ENCODE measurements around the gene CCDC74B. TPM values are rescaled to one million over a fixed set of nuclear protein-coding genes. Genes with fewer than 3 reads are reported as not detected.
"Not testable (repeated sequence)": the region's sequence is repeated elsewhere in the genome, so short reads cannot be mapped to it uniquely, and the experiment has no call there.

The CCDC74B gene
- total RNA-seq, 1 donor from 2014 or later, result 1.7 TPM

DNA sequence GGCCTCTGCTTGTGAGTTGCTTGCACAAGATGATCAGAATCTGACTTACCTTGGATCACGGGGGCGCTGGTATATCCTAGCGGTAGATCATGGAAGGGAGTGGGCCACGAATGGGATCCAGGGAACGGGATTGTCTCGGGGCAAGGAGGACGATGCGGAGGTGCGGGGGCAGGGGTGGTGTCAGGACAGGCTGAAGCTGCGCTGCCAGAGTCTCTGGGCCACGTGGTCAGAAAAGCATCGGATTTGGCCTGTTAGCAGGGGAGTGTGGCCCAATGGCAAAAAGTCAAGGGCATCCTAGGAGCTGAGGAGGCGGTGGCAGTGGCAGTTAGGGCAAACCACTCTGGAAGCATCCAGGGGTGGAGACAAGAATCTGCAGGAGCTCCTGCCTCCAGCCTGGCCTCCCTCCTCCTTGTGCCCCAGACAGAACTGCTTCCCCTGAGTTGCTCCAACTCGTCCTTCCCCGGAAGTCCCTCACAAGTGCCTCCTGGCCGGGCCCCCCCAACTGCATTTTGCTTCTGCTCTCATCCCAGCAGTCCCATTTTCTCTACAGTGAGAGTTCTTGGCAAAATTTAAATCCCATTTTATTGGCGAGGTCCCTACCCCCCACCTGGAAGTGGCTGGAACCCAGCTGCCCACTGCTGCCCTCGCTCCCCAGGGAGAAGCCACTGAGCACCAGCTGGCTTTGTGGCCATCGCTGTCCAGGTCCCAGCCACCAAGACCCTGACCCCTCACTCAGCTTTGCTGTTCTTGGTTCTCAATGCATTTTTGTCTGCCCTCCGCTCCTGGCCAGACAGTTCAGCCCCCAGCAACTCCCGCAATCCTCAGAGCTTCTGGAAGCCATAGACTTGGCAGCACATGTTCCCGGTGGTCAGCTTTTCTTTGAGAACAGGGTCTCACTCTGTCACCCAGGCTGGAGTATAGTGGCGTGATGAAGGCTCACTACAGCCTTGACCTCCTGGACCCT lies 5.6 kb upstream of the CCDC74B start:
- DNase-seq (ENCODE audit: low spot score), result no peak

DNA sequence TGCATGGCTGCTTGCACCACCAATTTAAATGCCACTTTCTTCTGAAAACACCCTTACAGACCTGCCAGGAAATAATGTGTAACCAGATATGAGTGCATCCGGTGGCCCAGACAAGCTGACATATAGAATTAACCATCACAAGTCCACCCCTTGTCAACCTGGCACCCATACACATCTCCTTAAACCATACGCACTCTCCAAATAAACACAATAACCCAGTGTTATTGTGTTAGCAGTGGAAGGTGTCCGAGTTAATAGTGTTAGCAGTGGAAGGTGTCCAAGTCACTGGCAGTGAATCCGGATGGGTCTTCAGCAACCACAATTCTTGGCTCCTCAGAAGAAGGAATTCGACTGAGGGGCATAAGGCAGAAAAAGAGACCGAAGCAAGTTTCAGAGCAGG lies 3.6 kb upstream of the CCDC74B start:
- DNase-seq (ENCODE audit: low spot score), result not testable (repeated sequence)

DNA sequence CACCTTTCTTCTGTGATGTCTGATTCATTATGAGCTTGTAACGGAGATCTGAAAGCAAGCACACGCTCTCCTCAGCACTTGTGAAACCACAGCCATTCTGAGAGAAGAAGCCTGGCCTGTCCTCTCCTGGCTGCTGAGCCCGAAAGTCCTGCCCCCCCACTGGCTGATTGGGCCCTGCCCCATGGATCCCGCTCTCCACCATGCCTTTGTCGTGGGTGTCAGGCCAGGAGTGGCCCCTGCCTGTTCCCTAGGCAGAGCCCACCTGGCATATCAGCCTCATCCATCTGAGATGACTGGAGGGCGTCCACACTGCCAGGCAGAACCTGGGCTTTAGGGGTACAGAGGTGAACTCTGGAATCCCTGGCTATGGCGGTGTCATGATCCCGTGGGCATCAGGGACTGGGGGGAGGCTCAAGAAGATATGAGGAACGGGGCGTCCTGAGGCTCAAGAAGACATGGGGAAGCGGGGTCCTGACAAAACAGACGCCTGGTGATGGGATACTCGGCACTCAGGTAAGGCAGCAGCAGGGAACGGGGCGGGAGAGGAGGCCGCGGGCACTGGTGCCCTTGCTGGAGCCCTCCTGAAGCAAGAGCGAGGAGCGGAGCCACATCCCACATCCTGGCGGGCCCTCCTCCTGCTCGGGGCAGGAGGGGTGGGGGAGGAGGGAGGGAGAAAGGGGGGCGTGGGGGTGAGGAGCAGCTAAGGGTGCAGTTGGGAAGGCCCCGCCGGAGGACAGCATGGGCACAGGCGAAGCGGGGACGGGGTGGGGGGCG lies 1.5 kb downstream of the CCDC74B start:
- DNase-seq (ENCODE audit: low spot score), result not testable (repeated sequence)

DNA sequence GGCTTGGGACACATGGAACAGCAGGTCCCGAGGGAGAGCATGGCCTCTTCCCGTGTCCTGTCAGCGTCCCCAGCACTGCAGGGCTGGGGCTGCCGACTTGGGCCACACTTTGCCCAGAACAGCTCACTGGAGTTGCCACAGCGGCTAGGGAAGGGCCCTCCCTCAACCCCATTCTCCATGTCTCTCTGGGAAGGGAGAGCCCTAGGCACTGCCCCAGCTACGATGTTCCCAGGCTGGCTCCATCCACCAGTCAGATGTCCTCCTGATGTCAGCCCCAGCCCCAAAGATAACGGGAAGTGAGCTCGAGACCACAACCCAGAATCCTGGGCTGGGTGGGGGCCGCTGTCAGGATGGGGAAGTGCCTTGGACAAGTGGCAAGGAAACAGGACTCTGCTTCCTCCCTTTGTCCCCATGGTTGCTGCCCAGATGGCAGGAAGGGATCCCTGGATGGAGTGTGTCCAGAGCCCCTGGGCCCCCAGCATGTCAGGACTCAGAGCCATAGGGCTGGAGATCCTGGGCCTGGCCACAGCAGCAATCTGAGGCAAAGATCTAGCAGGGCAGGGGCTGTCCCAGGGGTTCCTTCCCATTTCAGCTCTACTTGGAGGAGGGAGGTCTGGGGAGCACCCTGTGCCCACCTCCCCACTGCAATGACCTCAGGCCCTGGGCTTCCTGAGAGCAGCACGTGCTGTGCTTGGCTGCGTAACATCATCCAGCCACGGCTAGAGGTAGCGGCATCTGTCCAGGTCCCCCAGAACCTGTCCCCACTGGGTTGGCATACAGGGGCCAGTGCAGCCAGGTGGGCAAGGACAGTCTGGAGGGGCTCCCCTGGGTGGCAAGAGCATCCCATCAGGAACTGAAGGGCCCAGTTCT lies 2.3 kb downstream of the CCDC74B start:
- not testable (repeated sequence) for DNase-seq (ENCODE audit: low spot score)

DNA sequence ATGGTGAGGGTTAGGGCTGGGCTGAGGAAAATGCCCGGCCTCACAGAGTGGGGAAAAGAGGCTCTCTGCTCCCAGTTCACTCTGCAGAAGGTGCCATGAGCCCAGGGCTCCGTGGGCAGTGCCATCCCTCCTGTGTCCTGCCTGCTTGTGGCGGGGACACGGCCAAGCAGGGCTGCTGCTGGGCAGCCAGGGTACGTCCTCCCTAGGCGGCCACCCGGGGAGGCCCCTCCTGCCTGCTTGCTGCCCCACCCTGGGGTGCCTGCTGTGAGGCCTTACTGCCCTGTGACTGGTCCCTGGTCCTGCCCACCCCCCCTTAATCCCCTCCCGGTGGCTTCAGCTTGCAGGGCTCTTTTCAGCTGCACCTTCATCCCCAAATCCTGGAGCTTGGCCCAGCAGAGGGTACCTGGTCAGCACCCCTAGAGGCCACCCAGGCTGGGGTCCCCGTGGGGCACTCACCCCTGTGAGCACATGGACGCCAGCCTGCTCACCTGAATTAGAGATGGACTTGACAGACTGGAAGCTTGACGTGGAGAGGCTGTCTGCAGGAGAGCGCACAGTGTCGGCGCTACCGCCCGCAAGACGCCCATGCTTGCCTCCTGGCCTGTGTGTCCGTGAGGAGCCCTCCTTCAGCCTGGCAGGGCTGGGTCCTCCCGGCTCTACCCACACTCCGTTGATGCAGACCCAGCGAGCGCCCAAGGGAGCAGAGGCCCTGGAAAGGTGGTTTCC lies 3.1 kb downstream of the CCDC74B start:
- not testable (repeated sequence) for DNase-seq (ENCODE audit: low spot score)

DNA sequence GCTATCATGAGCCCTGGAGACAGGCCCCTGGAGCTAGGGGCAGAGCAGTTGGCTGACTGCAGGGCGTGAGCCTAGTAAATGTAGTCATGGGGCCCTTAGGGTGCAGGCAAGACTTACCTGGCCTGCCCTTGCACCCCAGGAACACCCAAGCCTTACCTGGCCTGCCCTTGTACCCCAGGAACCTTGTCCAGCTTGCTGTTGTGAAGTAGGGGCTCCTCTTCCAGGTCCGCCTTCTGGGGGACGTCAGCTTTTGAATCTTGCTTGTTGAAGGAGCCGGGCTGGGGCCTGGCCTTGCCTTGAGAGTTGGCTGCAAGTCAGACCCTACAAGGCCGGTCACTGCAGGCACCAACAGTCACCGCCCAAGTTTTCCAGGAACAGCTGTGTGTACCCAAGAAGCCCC lies 3.9 kb downstream of the CCDC74B start:
- DNase-seq (ENCODE audit: low spot score), result not testable (repeated sequence)

DNA sequence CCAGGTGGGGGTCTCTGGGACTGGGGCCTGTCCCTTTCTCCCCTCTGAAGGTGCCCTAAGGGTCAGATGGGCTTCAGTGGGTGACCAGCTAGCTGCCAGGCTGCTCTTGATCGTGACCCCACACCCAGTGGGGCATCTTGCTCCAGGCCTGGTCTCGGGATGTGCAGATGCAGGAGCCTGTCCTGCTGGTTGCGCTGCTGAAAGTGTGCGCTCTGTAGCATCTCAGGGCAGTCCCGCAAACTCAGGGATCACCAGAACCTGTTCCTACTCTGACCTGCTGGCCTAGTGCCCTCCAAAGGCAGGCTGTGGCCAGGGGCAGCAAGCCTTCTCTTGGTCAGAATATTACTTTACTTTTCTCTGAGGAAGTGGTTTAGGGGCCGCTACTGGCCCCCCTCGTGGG lies 4.4 kb downstream of the CCDC74B start:
- not testable (repeated sequence) for DNase-seq (ENCODE audit: low spot score)

DNA sequence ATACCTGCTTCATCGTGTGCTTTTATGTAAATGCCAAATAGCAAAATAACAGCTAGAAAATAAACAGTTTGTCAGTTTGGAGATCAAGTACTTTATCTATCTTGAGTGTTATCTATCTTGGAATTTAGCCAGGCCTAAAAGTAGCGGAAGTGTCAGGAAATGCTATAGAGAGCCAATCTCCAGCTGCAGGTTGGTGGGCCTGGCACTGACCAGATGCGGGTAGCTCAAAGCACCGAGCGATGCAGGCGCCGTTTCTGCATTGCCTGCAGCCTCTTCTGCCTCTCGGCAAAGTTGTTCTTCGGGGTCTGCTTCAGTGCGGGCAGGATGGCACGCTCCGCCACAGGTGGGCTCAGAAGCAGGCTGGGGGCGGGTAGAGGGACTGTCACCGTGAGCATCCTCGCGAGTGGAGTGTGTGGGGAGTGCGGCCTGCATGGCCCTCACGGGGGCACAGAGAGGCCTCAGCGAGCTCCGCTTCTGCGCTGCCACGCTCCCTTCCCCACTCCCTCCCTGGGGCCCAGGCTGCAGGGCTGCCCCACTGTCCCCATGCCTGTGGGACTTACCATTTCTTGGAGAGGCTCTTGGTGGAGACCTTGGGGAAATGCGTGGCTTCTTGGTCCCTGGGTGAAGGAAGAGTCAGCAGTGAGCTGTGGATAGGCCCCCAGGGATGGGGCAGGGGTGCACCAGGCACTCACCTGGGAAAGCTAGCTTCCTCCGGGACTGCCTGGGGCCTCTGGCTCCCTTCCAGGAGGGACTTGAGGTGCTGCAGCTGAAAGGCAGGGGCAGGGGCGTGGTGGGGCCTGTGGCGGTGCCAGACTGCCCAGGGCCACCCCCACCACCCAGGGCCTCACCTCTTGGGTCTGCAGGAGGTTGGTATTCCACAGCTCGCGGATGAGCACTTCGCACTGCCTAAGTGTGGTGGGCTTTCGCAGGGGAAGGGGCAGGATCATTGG lies 5.3 kb downstream of the CCDC74B start:
- not testable (repeated sequence) for DNase-seq (ENCODE audit: low spot score)

DNA sequence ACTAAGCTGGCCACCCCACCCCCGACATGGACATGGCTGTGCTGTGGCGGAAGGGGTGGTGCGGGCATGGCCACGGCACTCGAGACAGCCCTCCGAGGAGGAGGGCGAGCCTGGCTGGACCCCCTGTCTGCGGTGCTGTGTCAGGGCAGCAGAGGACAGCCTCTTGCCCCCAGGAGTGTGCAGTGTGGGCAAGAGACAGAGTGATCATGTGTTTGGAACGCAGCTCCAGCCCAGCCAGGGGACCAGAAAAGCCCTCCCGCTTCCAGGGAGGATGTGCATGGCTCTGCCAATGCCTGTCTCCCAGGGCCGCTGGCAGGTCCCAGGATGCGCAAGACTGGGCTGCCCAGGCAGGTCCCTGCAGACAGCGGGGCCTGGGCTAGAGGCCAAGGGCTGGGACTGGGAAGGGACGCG lies 6.1 kb downstream of the CCDC74B start:
- DNase-seq (ENCODE audit: low spot score), result not testable (repeated sequence)

DNA sequence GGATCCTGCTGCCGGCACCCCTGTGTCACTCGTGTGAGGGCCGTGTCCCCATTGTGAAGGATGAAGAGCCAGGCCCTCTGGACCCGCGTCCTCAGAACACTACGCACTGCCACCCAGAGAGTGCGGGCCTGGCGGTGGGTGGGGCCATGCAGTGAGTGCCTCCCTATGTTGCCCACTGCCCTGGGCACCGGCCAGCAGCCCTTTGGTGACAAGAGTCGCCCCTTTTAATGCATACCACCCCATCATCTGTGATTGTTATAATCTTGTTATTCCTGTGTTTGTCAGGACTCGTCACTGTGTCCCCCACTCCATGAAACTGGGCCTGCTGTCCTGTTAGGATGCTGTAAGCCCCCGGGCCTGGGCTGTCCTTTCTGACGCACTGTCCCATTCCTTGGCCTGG lies 6.6 kb downstream of the CCDC74B start:
- not testable (repeated sequence) for DNase-seq (ENCODE audit: low spot score)

DNA sequence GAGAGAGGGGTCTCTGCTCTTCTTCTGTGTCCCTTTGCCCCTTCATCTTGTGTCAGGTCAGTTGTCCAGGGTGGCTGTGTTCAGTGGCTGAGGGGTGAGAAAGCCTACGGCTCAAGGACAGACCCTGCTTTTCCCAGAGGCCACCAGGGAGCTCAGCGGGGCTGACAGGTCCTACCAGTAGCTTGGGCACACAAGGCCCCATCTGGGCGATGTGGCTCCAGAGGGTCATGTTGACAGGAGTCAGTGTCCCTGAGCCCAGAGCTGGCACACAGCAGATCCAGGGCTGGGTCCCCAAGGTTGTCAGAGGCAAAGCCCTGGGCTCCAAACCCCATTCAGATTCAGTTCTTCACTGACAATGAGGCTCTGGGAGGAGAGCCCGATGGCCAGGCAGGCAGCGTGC lies 7.8 kb downstream of the CCDC74B start:
- DNase-seq (ENCODE audit: low spot score), result not testable (repeated sequence)

DNA sequence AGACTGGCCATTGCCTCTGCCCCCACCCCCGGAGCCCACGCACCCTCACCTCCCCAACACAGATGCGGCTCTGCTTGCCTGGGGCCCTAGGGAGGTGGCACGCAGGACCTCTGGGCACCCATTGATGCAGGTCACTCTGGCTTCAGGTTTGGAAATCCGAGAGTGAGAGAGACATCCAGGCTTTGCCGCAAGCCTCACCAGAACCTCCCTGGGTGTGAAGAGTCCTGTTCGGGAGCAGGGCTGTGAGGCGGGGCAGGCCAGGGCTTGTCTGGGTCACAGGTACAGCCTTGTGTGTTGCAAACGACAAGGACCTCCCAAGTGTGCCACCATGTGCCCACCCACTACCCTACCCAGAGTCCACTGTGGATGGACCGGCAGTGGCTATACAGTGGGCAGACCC lies 8.4 kb downstream of the CCDC74B start:
- not testable (repeated sequence) for DNase-seq (ENCODE audit: low spot score)

DNA sequence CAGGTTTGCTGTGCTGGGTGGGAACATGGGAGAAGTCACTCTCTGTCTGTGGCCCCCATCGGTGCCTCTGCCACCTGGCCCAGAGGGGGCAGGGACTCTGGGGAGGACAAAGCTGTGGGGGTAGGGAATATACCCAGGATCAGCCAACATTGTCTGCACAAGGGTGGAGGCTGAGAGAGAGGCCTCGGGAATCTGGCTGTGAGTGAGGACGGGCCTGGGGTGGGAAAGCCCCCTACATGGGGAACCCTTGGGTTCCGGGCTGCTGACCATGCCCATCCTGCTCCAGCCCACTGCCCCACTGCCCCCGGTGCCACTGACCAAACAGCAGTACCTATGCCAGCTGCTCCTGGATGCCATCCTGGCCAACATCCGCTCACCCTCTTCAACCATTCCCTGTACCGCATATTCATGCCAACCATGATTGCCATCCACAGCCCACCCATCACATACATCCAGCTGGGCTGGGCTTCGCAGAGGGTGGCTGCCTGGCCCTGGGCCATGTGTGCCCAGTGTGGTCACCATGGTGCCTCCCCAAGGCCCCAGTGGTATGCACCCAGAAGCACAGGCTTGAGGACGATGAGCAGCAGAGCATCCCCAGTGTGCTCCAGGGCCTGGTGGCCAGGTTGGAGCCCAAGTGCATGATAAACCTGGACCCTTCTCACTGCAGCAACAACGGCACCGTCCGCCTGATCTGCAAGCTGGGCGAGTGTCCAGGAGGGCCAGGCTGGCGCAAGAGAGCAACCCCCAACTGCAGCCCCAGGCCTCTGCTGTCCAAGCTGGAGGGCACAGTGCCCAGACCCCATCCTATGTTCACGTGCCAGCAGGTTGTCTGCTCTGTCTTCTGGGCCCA lies 9.0 kb downstream of the CCDC74B start:
- no peak for DNase-seq (ENCODE audit: low spot score)

DNA sequence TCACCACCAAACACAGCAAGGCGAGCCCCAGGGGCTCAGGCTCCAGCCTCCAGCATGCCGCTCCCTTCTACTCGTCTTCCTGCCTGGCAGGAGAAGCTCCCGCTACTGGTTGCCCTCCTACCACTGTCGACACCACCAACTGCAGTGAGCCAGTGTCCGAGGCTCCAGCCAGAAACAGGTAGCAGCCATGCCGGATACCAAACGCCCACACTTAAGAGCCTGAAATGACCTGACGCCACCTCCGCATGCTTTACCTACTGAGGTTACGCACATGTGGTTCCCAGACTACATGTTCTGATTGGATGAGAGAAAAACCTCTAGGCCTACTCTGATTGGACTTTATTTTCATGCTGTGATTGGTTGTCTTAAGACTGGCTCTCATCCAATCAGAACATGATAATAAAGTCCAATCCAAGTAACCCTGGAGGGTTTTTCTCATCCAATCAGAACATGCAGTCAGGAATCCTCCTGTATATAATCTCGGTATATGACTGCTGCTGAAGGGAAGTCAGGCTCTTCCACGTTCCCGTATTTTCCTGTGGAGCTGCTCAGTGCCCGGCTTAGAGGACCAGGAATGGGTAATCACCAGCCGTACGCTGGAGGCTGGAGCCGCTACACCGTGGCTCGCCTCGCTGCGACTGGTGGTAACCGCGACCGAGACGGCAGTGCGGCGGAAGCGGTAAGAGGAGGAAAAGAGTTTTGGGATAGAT lies 15.6 kb downstream of the CCDC74B start, which contains the start of gene POTEF:
Gene POTEF (minus strand): TSS at position 103 of the 710 bp plus-strand sequence. CDS start 8,707 bp downstream, outside the sequence.
- not testable (repeated sequence) for DNase-seq (ENCODE audit: low spot score)

DNA sequence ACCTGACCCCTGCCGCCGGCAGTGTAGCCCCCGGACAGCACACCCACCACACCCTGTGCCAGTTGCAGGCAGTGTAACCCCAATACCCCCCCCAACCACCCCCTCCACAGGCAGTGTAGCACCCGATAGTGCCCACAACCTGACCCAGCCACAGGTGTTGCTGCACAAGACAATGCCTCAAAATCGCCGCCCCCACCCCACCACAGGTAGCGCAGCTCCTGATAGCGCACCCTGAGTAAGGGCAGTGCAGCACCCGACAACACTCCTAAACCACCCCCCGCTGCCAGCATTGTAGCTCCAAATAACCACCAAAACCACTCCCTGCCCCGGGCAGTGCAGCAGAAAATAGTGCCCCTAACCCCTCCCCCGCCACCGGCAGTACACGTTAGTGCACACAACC lies 16.4 kb downstream of the CCDC74B start:
- DNase-seq (ENCODE audit: low spot score), result not testable (repeated sequence)

DNA sequence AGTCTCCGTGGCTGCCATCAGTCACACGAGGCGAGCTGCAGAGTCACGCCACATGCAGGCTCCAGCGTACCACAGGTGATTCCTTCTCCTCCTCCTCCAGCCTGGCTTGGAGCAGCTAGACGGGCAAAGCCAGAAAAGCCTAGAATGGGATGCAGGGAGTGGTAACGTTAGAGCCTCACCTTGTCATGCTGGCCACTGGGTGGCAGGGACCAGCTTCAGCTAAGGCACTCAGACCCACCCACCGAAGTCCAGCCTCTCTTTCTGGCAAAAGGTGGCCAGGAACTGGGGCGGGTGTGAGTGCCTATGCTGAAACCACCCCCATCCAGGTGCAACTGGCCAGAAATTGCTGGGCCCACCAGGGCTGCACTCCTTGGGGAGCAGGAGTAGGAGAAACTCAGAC lies 17.2 kb downstream of the CCDC74B start:
- not testable (repeated sequence) for DNase-seq (ENCODE audit: low spot score)

DNA sequence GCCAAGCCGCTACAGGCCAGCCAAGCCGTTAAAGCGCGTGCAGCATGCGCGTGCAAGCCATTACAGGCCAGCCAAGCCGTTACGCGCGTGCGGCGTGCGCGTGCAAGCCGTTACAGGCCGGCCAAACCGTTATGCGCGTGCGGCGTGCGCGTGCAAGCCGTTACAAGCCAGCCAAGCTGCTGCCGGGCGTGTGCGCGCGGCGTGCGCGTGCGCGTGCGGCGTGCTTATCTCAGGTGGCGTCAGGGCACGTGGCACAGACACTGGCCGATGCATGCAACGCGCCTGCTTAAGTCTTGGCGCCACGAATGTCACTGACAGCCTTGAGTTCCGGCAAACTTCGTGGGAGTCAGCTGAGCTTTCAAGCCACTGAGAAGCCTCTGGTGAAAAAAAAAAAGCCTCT lies 24.0 kb downstream of the CCDC74B start:
- DNase-seq (ENCODE audit: low spot score), result not testable (repeated sequence)
